ENCODE data around the gene NOX5. TPM values are rescaled to one million over a fixed set of nuclear protein-coding genes. Genes with fewer than 3 reads are reported as not detected.

Gene NOX5
- total and polyA plus RNA-seq, 10 of the 15 experiments (the other 5 are each of a cell fraction or from before 2014, with no cell fraction given), result not detected

GRCh38 chr15:68990231-68990991 lies 24.1 kb upstream of the NOX5 start:
- Histone ChIP-seq H2AFZ (ENCODE audit: control insufficient read depth, low read depth, low read length) (no peak overlapping the region), H3K9ac (ENCODE audit: control insufficient read depth, insufficient read depth, low read length) (no peak overlapping the region), H3K4me1 (ENCODE audit: control insufficient read depth, insufficient read depth, low read length) (no peaks in the 10 kb centered on the region), H3K4me3 (no peak overlapping the region), H3K27ac (ENCODE audit: control insufficient read depth, insufficient read depth) (no peak overlapping the region), H3K9me3 (replicated peaks; ENCODE audit: control insufficient read depth, insufficient read depth, low read length) (no peaks in the 10 kb centered on the region), H3K27me3 (replicated peaks in 1 of 2; ENCODE audit: control insufficient read depth in 2 of 2, insufficient read depth in 2 of 2, low read length in 1 of 2) (peaks cover 0 to 1% of the 10 kb centered on the region in 2 experiments; a peak in 3 of 4 replicates), H3K79me2 (ENCODE audit: control insufficient read depth, insufficient read depth, low read length) (no peaks in the 10 kb centered on the region), H4K20me1 (ENCODE audit: control insufficient read depth, insufficient read depth) (no peaks in the 10 kb centered on the region), H3K36me3 (ENCODE audit: control insufficient read depth in 2 of 2, insufficient read depth in 2 of 2, low read length in 1 of 2) (no peaks in the 10 kb centered on the region), H3K4me2 (ENCODE audit: control insufficient read depth, insufficient read depth) (no peak overlapping the region)
- FAIRE-seq (no peak), ATAC-seq (no peak), DNase-seq (ENCODE audit: low read depth, low spot score) (no peak)
- no TSS peak for BruUV-seq (replicated peaks)
- in situ Hi-C loops (cut with MboI) (no loop called here), intact Hi-C loops (cut with micrococcal nuclease; ENCODE audit: unreplicated experiment) (no loop called here)
- WGBS (ENCODE audit: insufficient coverage, insufficient replicate concordance, low lambda C conversion rate, missing lambda C conversion rate), result 37% methylated on average over 7 of the region's 7 CpGs
- POLR2A ChIA-PET, result no interaction called here
- no peak for TF ChIP-seq MTA2 (IDR thresholded peaks at IDR 0.05; ENCODE audit: low read depth)
- TF ChIP-seq HCFC1 (IDR thresholded peaks at IDR 0.05; ENCODE audit: low read length), result no peak
- TF ChIP-seq TAF1 (IDR thresholded peaks at IDR 0.05; ENCODE audit: borderline replicate concordance, low read depth, low read length), result no peak
- no peak for TF ChIP-seq RELA (IDR thresholded peaks at IDR 0.05; ENCODE audit: borderline replicate concordance, partially characterized antibody)
- no peak for TF ChIP-seq HDAC6 (IDR thresholded peaks at IDR 0.05; ENCODE audit: unreplicated experiment)
- TF ChIP-seq ATF7 (IDR thresholded peaks at IDR 0.05; ENCODE audit: low read depth), result no peak
- no peak for TF ChIP-seq ELK1 (IDR thresholded peaks at IDR 0.05; ENCODE audit: low read depth, low read length)
- no peak for TF ChIP-seq NR2C2 (IDR thresholded peaks at IDR 0.05; ENCODE audit: borderline replicate concordance, control insufficient read depth, insufficient read length, low read depth)
- TF ChIP-seq EED (IDR thresholded peaks at IDR 0.05; ENCODE audit: low read depth), result no peak
- TF ChIP-seq CHD1 (IDR thresholded peaks at IDR 0.05; ENCODE audit: low read depth, low read length), result no peak
- no peak for TF ChIP-seq CBX3 (IDR thresholded peaks at IDR 0.05; ENCODE audit: borderline replicate concordance, low read depth)
- TF ChIP-seq USF1 (IDR thresholded peaks at IDR 0.05; ENCODE audit: borderline replicate concordance, extremely low read length, insufficient read depth, low read depth, low read length), result no peak
- no peak for TF ChIP-seq TBL1XR1 (IDR thresholded peaks at IDR 0.05; ENCODE audit: low read depth, low read length)
- no peak for TF ChIP-seq BCL11A (IDR thresholded peaks at IDR 0.05; ENCODE audit: low read depth, low read length)
- no peak for TF ChIP-seq MEF2B (IDR thresholded peaks at IDR 0.05; ENCODE audit: partially characterized antibody, poor library complexity, severe bottlenecking)
- TF ChIP-seq NFIC (IDR thresholded peaks at IDR 0.05; ENCODE audit: low read depth, low read length), result no peak
- TF ChIP-seq TCF7 (IDR thresholded peaks at IDR 0.05; ENCODE audit: borderline replicate concordance), result no peak
- no peak for TF ChIP-seq ZNF217 (IDR thresholded peaks at IDR 0.05)
- no peak for TF ChIP-seq SIN3A (IDR thresholded peaks at IDR 0.05; ENCODE audit: low read depth, low read length)
- CTCF ChIA-PET, result no interaction called here
- RAD21 ChIA-PET (ENCODE audit: unreplicated experiment), result no interaction called here
- SMC1A ChIA-PET (ENCODE audit: uncharacterized antibody, unreplicated experiment), result no interaction called here
